HG02610 (cell line): ENCODE data around the gene CLRN2.

ENCODE experiments used
- ATAC-seq: cut with Tn5 transposase; IDR thresholded peaks from one replicate; pipeline ENCODE4 v1.9.1; 2021; ENCODE audit warnings: mild to moderate bottlenecking, moderate library complexity; ENCODE audit not compliant: unreplicated experiment

CLRN2 gene, protein sequence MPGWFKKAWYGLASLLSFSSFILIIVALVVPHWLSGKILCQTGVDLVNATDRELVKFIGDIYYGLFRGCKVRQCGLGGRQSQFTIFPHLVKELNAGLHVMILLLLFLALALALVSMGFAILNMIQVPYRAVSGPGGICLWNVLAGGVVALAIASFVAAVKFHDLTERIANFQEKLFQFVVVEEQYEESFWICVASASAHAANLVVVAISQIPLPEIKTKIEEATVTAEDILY

DNA sequence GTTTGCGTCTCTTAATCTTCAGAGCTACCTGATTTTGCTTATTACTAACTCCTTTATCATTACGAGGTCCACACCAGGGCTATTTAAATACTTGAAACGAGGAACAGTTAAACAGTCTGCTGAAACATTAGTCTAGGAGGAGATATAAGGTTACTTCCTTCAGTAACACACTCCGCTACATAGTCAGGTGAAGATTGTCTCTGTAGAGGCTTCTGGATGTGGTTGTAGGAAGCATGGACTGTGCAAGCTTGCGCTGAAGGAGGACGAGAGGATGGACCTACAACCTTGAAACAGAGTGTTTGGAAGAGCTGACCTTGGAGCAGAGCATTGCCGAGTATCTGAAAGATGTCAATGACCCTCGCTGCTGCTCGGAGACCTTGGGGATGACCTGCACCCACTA is at the start of gene CLRN2:
Gene CLRN2 (plus strand): TSS at position 301 of the 400 bp plus-strand sequence. CDS start 102 bp downstream, outside the sequence.
- ATAC-seq = no peak

DNA sequence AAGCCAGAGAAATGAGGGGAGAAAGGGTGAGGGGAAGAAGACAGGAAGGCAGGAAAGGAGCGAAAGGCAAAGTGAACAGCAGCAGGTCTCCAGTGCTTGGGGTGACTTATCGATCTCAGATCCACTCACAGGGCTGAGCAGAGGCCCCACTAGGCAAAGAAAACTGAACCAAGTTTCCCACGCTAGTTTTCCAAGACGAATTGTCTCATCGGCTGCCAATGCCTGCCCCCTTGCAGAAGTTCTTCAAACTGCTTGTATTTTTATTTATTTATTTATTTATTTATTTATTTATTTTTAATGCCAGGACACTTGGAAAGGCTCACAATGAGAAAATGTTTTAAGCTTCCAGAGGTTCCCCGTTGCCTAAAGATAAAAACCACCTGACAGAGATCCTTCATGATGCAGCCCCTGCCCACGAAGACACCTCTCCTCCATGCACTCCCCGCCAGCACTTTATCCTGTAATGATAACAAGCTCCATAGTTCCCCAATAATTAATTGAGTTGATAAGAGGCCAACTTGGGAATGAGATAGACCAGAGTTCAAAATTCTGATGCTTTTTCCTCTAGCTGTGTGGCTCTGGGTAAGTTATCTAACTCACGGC is 46.2 kb upstream of the CLRN2 start:
- no peak for ATAC-seq

DNA sequence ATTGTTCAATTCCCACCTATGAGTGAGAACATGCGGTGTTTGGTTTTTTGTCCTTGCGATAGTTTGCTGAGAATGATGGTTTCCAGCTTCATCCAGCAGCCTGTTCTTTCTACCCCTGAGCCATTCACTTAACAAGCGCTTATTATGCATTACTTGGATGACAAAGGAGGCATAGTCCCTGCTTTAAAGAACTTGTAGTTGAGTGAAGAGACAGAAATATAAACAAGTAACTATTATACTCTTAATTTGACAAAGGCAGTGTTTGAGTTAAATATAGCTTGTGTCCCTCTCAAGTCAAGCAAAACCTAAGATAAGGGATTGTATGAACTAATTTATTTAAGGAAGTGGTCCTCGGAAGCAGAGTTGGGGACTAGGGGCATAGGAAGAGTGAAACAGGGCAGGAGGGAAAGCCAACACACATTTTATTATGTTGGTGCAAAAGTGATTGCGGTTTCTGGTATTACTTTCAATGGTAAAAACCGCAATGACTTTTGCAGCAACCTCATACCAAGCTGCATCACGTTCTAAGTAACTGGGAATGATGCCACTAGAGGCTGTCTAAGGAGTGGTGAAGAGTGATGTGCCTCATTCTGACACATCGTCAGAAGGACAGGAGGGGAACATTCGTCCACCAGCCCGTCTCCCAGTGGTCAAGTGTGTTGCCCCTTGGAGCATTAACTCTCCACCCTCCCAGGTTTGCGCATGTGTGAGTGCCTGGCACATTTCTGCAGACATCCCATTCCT is 44.9 kb upstream of the CLRN2 start:
- no peak for ATAC-seq

DNA sequence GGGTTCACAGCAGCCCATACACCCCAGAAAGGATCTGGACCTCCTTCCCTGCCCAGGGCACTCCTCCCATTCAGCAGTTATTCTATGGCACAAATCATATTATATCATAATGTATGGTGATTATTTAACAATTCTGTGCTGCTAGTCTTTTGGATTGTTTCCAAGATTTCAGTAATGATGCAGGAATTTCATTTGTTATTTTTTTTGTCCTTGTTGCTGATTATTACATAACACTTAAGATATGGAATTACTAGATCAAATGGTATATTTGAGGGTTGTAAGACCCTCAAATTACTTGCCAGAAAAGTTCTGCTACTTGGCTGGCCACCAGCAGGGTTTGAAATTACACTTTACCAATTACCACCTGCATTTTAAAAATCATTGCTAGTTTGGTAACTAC is 39.5 kb upstream of the CLRN2 start:
- ATAC-seq = no peak

DNA sequence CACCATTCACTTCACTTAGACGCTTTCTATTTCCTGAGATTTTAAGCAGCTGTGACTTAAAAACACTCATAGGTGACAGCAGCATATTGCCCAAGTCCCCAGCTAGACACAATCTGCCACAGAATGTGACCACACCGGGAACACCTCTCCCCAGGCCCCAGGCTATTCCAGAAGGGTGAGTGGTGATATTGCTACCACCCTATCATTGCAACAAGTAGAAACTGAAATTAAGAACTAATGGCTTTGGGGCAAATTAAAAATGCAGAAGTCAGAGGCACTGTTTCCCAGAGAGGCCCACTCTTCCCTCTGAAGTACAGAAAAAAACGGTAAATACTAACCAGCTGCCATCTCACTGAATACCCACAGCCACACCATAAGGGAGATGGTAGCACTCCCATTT is 38.1 kb upstream of the CLRN2 start:
- ATAC-seq = no peak

- ATAC-seq = no peak
Measured at GRCh38 chr4:17477774-17478472, 37.0 kb upstream of the CLRN2 start.

- ATAC-seq = no peak
Measured at GRCh38 chr4:17480210-17480927, 34.6 kb upstream of the CLRN2 start.

GRCh38 chr4:17480955-17481354 is 34.0 kb upstream of the CLRN2 start:
- no peak for ATAC-seq

DNA sequence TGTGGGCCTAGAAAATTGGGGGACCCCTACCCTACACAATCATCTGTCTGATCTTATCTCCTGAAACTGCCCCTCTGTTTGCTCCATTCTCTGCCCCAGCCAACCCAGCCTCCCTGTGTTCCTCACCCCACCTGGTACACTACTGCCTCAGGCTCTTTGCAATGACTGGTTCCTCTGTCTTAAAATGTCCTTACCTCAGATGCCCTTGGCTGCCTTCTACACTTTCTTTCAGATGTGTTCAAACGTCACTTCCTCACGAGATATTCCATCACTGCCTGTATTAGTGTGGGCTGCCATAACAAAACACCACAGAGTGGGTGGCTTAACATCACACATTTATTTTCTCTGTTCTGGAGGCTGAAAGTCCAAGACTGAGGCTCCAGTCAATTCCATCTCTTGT is 32.2 kb upstream of the CLRN2 start:
- peak; percentile 42 for ATAC-seq

DNA sequence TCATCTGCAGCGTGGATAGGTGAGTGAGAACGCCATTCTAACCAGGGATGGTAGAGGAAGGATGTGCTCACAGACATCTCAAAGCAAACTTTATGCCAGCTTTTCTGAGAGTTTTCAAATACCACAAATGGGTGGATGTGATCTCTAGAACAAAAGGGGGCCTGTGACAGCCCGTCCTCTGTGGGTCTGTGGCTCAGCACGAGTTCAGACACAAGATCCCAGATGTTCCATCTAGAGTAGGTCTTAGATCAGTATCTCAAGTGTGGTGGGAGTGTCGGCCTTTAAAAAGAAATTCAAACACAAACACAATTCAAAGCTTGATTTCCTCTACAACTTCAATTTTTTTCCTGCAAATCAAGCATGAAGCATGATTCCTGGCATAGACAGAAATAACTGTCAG is 25.8 kb upstream of the CLRN2 start:
- ATAC-seq = no peak

GRCh38 chr4:17489721-17490120 is 25.2 kb upstream of the CLRN2 start:
- no peak for ATAC-seq

DNA sequence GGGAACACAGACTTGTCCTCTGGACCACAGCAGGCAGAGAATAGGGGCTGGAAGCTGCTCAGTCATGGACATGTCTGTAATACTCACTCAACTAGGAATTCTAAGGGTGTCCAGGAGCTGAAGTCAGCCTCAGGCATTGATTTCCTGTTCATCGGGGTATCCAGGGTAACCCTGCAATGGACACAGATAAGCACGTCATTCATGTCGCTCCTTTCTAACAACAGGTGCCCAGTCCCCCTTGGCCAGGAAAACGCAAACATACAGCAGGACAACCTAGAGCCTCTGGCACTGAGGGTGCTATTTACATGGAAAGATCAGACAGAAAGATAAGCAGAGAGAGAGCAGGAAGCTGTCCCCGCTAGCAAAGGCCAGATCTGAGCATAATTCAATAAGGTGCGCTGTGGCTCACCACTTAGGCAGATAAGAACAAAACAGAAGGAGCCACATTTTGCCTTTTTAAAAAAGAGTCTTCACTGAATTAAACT is 24.3 kb upstream of the CLRN2 start:
- no peak for ATAC-seq

DNA sequence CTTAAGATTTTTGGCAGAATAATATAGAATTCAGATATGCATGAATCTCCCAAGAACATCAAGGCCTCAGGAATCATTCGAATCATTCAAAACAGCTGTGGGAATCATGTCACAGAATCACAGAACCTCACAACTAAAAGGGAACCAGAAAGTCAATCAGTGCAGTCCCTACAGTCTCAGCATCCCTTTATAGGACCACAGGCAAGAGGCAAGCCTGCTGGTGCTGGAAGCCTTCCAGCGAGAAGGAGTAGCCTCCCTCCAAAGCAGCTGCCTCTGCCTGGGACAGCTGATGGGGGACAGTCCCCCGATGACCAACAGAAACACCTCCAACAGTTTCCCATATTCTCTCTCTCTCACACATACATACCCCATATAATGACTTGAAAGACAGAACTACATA is 23.8 kb upstream of the CLRN2 start:
- no peak for ATAC-seq

DNA sequence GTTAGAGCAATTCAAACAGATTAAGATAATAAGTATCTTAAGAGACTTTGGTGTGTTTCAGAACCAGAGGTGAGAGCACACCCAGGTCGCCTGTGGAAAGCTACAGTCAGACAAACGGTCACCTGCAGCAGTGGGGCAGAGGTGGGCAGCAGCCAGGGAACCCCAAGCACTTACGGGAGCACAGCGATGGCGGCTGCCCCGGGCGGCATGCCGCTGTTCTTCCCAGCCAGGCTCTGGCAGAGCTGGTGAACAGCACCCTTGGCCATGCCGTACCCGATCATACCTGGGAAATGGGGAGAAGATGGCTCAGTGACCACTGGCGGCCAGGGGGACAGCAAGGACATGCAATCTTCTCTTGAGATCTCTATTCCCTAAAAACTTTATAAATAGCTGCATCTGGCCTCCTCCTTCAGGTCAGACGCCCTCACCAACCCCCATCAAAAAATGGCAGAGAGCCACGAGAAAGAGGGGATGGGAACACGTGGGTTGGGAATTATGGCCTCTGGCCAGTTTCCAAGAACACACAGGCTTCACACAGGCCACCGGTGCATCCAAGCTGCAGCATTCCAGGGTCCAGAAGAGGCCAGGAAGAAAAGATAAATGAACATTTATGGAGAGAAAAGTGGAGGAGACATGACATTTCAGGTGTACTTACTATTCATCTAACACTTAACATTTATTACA is 22.8 kb upstream of the CLRN2 start:
- ATAC-seq = no peak

DNA sequence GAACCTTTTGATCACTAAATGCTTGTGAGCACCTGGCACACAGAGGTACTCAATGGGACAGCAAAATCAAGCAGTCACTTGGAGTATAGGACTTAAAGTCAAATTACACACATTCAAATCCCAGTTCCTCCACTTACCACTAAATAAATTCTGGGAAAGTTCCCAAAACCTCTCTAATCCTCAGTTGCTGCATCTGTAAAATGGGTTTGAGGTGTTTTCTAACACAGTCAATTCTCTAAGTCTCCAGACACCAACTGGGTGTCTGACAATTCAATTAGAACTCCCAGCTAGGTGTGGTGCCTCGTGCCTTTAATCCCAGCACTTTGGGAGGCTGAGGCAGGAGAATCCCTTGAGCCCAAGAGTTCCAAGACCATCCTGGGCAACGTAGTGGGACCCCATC is 22.1 kb upstream of the CLRN2 start:
- ATAC-seq = no peak

- no peak for ATAC-seq
Measured at GRCh38 chr4:17493619-17494018, 21.3 kb upstream of the CLRN2 start.

DNA sequence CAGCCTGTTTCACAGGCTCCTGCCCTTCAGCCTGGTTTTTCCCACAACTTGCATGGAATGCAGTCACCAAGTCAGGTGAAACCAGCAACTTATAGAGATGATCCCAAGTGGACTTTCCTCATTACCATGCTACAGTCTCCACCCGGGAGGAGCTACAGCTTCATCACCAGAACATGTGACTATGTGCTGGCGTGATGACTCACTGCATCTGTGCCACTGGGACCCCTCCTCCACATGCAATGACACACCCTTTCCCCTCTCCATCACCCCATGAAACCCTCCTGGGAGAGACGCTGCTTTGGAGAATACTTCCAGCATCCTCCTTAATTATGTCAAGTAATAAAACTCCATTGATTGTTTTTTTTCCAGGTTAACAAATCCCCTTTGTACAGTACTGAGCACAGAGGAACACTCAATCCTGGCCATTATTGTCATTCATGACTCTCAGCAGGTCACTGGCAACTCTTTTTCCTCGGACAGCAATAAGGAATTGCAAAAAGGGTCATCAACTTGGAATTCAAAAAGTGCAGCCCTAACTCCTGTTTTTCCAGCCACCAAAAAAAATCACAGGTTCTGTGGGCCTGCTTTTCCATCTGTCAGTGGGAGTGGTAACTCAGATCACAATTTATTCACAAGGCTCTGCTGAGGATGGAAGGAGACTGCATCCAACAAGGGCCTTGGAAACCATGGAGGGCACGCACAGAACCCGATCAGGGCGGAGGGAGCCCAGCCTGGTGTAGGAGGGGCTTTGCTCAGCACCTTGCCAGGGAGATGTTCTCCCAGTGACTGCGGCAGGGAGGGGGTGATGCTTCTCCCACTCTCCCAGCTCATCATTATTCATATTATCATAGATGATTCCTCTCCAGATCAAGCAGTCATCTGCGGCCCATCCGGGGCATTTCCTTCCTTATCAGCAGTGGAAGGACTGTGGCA is 20.4 kb upstream of the CLRN2 start:
- no peak for ATAC-seq

DNA sequence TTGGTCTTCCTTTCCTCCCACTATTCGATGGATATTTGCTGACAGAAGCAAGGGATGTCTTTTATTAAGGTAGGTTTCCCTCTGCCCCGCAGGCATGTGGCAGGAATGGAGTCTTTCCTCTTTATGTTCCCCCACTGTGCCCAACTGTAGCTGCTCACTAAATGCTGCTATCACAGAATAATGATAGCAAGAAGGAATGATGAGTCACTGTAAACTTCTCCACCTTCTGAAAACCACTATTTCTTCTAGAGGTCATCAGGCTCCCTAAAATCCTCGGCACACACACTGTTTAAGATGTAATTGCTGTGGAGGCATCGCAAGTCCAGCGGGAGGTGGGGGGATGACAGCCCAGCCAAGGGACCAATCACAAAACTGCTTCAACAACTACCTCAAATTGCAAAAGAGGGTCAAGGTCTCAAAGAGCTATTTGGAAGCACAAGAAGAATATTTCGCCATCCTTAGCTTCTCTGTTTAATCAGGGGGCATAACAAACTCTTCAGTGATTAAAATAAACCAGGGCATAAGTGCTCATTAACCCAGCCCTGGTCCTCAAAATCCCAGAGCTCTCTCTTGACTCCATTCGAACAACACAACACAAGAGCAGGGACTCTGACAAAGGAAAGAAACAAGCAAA is 17.0 kb upstream of the CLRN2 start:
- ATAC-seq = no peak

DNA sequence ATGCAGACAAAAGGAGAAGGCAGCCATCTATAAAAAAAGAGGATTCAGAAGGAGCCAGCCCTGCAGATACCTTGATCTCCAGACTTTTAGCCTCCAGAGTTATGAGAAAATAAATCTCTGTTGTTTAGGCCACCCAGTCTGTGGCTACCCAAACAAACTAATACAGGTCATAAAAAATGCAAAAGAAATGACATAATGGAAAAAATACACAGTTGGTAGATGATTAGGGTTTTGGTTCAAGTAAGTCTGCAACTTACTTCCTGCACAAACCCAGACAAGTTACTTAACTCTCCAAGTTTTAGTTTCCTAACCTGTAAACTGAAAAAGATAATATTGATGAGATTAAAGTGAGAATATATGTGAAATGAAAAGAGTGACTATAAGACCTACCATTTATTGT is 14.4 kb upstream of the CLRN2 start:
- ATAC-seq = no peak
